Chondrocyte (in vitro differentiated cells): Measurements from ENCODE around the gene B3GAT2. TPM values are rescaled to one million over a fixed set of nuclear protein-coding genes. Genes with fewer than 3 reads are reported as not detected.

Source experiments
- DNase-seq: peaks from one replicate; pipeline ENCODE4 v3.0.0; 2021; ENCODE audit warnings: mixed read lengths, low spot score
- H3K27ac Mint-ChIP-seq: one replicate; pipeline ENCODE4 v1.8.0; 2021; ENCODE audit warnings: mild to moderate bottlenecking, moderate library complexity, mixed read lengths; ENCODE audit not compliant: unreplicated experiment
- H3K27me3 Mint-ChIP-seq: 2 replicates; pipeline ENCODE4 v1.8.0; 2021; ENCODE audit warnings: low read depth, mixed read lengths
- H3K36me3 Mint-ChIP-seq: 2 replicates; pipeline ENCODE4 v1.8.0; 2021; ENCODE audit warnings: low read depth, mixed read lengths
- H3K4me1 Mint-ChIP-seq: 2 replicates; pipeline ENCODE4 v1.8.0; 2021; ENCODE audit warnings: low read depth, mild to moderate bottlenecking, mixed read lengths
- H3K4me3 Mint-ChIP-seq: one replicate; pipeline ENCODE4 v1.8.0; 2021; ENCODE audit warnings: mild to moderate bottlenecking, moderate library complexity, mixed read lengths; ENCODE audit not compliant: unreplicated experiment
- H3K9me3 Mint-ChIP-seq: 2 replicates; pipeline ENCODE4 v1.8.0; 2021; ENCODE audit warnings: low read depth, mixed read lengths
- total RNA-seq: library from RNA; stranded (reverse); gene quantifications from 3 replicates; pipeline ENCODE4 v1.2.1, GENCODE V29; 2021
- TF ChIP-seq, protein P1 (sequence below): fragments of 200-600 bp; sonication (generic); IDR thresholded peaks from 2 replicates; pipeline ENCODE4 v1.5.0; 2021; ENCODE audit warnings: antibody characterized with exemption, mild to moderate bottlenecking, moderate library complexity

The B3GAT2 gene
- total RNA-seq, 1 donor from 2014 or later, result 0.02 TPM

GRCh38 chr6:70886661-70887060 is 70.2 kb downstream of the B3GAT2 start:
- TF ChIP-seq, protein P1, sequence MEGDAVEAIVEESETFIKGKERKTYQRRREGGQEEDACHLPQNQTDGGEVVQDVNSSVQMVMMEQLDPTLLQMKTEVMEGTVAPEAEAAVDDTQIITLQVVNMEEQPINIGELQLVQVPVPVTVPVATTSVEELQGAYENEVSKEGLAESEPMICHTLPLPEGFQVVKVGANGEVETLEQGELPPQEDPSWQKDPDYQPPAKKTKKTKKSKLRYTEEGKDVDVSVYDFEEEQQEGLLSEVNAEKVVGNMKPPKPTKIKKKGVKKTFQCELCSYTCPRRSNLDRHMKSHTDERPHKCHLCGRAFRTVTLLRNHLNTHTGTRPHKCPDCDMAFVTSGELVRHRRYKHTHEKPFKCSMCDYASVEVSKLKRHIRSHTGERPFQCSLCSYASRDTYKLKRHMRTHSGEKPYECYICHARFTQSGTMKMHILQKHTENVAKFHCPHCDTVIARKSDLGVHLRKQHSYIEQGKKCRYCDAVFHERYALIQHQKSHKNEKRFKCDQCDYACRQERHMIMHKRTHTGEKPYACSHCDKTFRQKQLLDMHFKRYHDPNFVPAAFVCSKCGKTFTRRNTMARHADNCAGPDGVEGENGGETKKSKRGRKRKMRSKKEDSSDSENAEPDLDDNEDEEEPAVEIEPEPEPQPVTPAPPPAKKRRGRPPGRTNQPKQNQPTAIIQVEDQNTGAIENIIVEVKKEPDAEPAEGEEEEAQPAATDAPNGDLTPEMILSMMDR, result no peak
- no peak overlapping the region for H3K4me3 Mint-ChIP-seq
- H3K36me3 Mint-ChIP-seq, result no peaks in the 10 kb centered on the region
- no peak overlapping the region for H3K27ac Mint-ChIP-seq
- H3K27me3 Mint-ChIP-seq, result peaks cover 11% of the 10 kb centered on the region
- no peak for DNase-seq
- no peaks in the 10 kb centered on the region for H3K4me1 Mint-ChIP-seq
- no peaks in the 10 kb centered on the region for H3K9me3 Mint-ChIP-seq

- no peaks in the 10 kb centered on the region for H3K36me3 Mint-ChIP-seq
Measured at GRCh38 chr6:70886071-70886470, 70.8 kb downstream of the B3GAT2 start.

GRCh38 chr6:70884074-70884983 is 72.5 kb downstream of the B3GAT2 start:
- TF ChIP-seq, protein P1, result peak; percentile 97

More at GRCh38 chr6:70886071-70886470, 70.8 kb downstream of the B3GAT2 start:
- Mint-ChIP-seq H3K27me3 (peaks cover 14% of the 10 kb centered on the region), H3K4me1 (no peaks in the 10 kb centered on the region), H3K4me3 (no peak overlapping the region), H3K9me3 (no peaks in the 10 kb centered on the region), H3K27ac (no peak overlapping the region)
- TF ChIP-seq, protein P1, result no peak
- DNase-seq, result no peak

DNA sequence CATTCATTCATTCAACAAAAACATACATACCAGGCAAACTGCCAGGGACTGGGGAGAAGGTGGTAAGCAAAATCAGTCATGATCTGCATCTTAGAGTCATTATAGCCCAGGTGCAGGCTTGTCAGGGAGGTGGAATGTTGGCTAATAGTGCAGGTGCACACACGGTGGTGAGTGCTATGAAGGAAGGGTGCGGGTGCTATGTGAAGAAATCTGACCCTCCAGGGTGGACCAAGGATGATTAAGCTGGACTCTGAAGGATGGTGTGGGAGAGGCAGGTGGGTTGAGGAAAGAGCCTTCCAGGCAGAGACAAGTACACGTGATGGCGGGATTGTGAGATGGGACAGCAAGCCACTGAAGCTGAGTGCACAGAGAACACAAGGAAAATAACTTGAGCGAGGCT is 77.4 kb downstream of the B3GAT2 start:
- no peaks in the 10 kb centered on the region for H3K4me1 Mint-ChIP-seq
- no peak for DNase-seq
- peaks cover 17% of the 10 kb centered on the region for H3K27me3 Mint-ChIP-seq
- H3K4me3 Mint-ChIP-seq, result no peak overlapping the region
- H3K9me3 Mint-ChIP-seq, result peaks cover 4% of the 10 kb centered on the region
- H3K27ac Mint-ChIP-seq, result no peak overlapping the region
- TF ChIP-seq, protein P1, result no peak
- H3K36me3 Mint-ChIP-seq, result no peaks in the 10 kb centered on the region

More at GRCh38 chr6:70884074-70884983, 72.5 kb downstream of the B3GAT2 start:
- Mint-ChIP-seq H3K4me3 (no peak overlapping the region), H3K36me3 (no peaks in the 10 kb centered on the region), H3K9me3 (no peaks in the 10 kb centered on the region), H3K4me1 (no peaks in the 10 kb centered on the region), H3K27me3 (peaks cover 19% of the 10 kb centered on the region), H3K27ac (no peak overlapping the region)
- DNase-seq, result no peak

- H3K9me3 Mint-ChIP-seq, result peaks cover 33% of the 10 kb centered on the region
- DNase-seq, result no peak
- no peak overlapping the region for H3K27ac Mint-ChIP-seq
- H3K4me3 Mint-ChIP-seq, result no peak overlapping the region
- TF ChIP-seq, protein P1, result no peak
- peaks cover 3% of the 10 kb centered on the region for H3K27me3 Mint-ChIP-seq
- H3K36me3 Mint-ChIP-seq, result peaks cover 13% of the 10 kb centered on the region
- no peaks in the 10 kb centered on the region for H3K4me1 Mint-ChIP-seq
Measured at GRCh38 chr6:70874181-70874913, 82.5 kb downstream of the B3GAT2 start.
